ENCODE results near the gene GYG2. TPM values are rescaled to one million over a fixed set of nuclear protein-coding genes. Genes with fewer than 3 reads are reported as not detected.

The GYG2 gene
- total and polyA plus RNA-seq, 2 experiments from 2014 or later, result 41.4 to 44.3 TPM

- H3K27ac ChIP-seq, result peak overlapping the region; percentile 7
Measured at GRCh38 chrX:2901367-2902036, 72.8 kb downstream of the GYG2 start.

GRCh38 chrX:2902841-2903240 is 74.1 kb downstream of the GYG2 start:
- DNase-seq (ENCODE audit: low spot score), result no peak
- WGBS (ENCODE audit: low lambda C conversion rate, missing lambda C conversion rate), result 100% methylated on average over 1 of the region's 1 CpG

More at GRCh38 chrX:2901367-2902036, 72.8 kb downstream of the GYG2 start:
- Histone ChIP-seq H3K4me3 (no peak overlapping the region), H4K20me1 (ENCODE audit: insufficient read depth, poor library complexity, severe bottlenecking) (no peaks in the 10 kb centered on the region), H3K4me2 (no peak overlapping the region), H3K9me2 (replicated peaks; ENCODE audit: insufficient read depth) (no peaks in the 10 kb centered on the region), H2AFZ (no peak overlapping the region), H3K27me3 (no peaks in the 10 kb centered on the region), H3K79me2 (peaks cover 5% of the 10 kb centered on the region), H3K36me3 (replicated peaks; ENCODE audit: insufficient read depth, low read depth) (no peaks in the 10 kb centered on the region), H3K4me1 (ENCODE audit: insufficient read depth) (peaks cover 28% of the 10 kb centered on the region), H3K9me3 (ENCODE audit: low read depth) (peaks cover 5% of the 10 kb centered on the region)
- WGBS (ENCODE audit: low lambda C conversion rate, missing lambda C conversion rate), result 91% methylated on average over 9 of the region's 9 CpGs
- no peak for DNase-seq (ENCODE audit: low spot score)
- TF ChIP-seq EZH2 (IDR thresholded peaks at IDR 0.05; ENCODE audit: borderline replicate concordance) (no peak), EZH2phosphoT487 (IDR thresholded peaks at IDR 0.05; ENCODE audit: low read depth, severe bottlenecking, unreplicated experiment) (no peak), CTCF (IDR thresholded peaks at IDR 0.05; ENCODE audit: poor library complexity) (no peak)

GRCh38 chrX:2903366-2903765 is 74.6 kb downstream of the GYG2 start:
- 100% methylated on average over 2 of the region's 2 CpGs for WGBS (ENCODE audit: low lambda C conversion rate, missing lambda C conversion rate)
- H3K79me2 ChIP-seq, result peaks cover 5% of the 10 kb centered on the region

More at GRCh38 chrX:2902841-2903240, 74.1 kb downstream of the GYG2 start:
- Histone ChIP-seq H4K20me1 (ENCODE audit: insufficient read depth, poor library complexity, severe bottlenecking) (no peaks in the 10 kb centered on the region), H3K9me3 (ENCODE audit: low read depth) (peaks cover 5% of the 10 kb centered on the region), H3K9me2 (replicated peaks; ENCODE audit: insufficient read depth) (no peaks in the 10 kb centered on the region), H3K4me3 (no peak overlapping the region), H3K4me1 (ENCODE audit: insufficient read depth) (peaks cover 17% of the 10 kb centered on the region), H3K79me2 (peaks cover 5% of the 10 kb centered on the region), H3K36me3 (replicated peaks; ENCODE audit: insufficient read depth, low read depth) (no peaks in the 10 kb centered on the region), H3K4me2 (no peak overlapping the region), H3K27ac (no peak overlapping the region), H3K27me3 (no peaks in the 10 kb centered on the region), H2AFZ (no peak overlapping the region)
- TF ChIP-seq EZH2phosphoT487 (IDR thresholded peaks at IDR 0.05; ENCODE audit: low read depth, severe bottlenecking, unreplicated experiment) (no peak), EZH2 (IDR thresholded peaks at IDR 0.05; ENCODE audit: borderline replicate concordance) (no peak), CTCF (IDR thresholded peaks at IDR 0.05; ENCODE audit: poor library complexity) (no peak)

More at GRCh38 chrX:2903366-2903765, 74.6 kb downstream of the GYG2 start:
- H4K20me1 ChIP-seq (ENCODE audit: insufficient read depth, poor library complexity, severe bottlenecking), result no peaks in the 10 kb centered on the region
- H3K27ac ChIP-seq, result no peak overlapping the region
- H3K4me3 ChIP-seq, result no peak overlapping the region
- H3K9me2 ChIP-seq (replicated peaks; ENCODE audit: insufficient read depth), result no peaks in the 10 kb centered on the region
- TF ChIP-seq EZH2 (IDR thresholded peaks at IDR 0.05; ENCODE audit: borderline replicate concordance) (no peak), EZH2phosphoT487 (IDR thresholded peaks at IDR 0.05; ENCODE audit: low read depth, severe bottlenecking, unreplicated experiment) (no peak), CTCF (IDR thresholded peaks at IDR 0.05; ENCODE audit: poor library complexity) (no peak)
- H3K36me3 ChIP-seq (replicated peaks; ENCODE audit: insufficient read depth, low read depth), result no peaks in the 10 kb centered on the region
- H3K9me3 ChIP-seq (ENCODE audit: low read depth), result peaks cover 5% of the 10 kb centered on the region
- no peak overlapping the region for H2AFZ ChIP-seq
- no peak for DNase-seq (ENCODE audit: low spot score)
- no peak overlapping the region for H3K4me2 ChIP-seq
- no peaks in the 10 kb centered on the region for H3K27me3 ChIP-seq
- peaks cover 12% of the 10 kb centered on the region for H3K4me1 ChIP-seq (ENCODE audit: insufficient read depth)

Data from hepatocyte (in vitro differentiated cells).